GM19372 (cell line): ENCODE measurements around the gene TMEM186.
"Not testable (repeated sequence)": the region's sequence is repeated elsewhere in the genome, so short reads cannot be mapped to it uniquely, and the experiment has no call there.

ENCODE experiments used
- ATAC-seq: cut with Tn5 transposase; IDR thresholded peaks from one replicate; pipeline ENCODE4 v1.9.1; 2021; ENCODE audit warnings: mild to moderate bottlenecking, low read depth, moderate library complexity; ENCODE audit not compliant: unreplicated experiment

Gene TMEM186

GRCh38 chr16:8814095-8814806 lies 16.8 kb upstream of the TMEM186 start:
- ATAC-seq = no peak

GRCh38 chr16:8812162-8812843 lies 14.9 kb upstream of the TMEM186 start:
- ATAC-seq = no peak

GRCh38 chr16:8808613-8809353 lies 11.3 kb upstream of the TMEM186 start:
- ATAC-seq = no peak

DNA sequence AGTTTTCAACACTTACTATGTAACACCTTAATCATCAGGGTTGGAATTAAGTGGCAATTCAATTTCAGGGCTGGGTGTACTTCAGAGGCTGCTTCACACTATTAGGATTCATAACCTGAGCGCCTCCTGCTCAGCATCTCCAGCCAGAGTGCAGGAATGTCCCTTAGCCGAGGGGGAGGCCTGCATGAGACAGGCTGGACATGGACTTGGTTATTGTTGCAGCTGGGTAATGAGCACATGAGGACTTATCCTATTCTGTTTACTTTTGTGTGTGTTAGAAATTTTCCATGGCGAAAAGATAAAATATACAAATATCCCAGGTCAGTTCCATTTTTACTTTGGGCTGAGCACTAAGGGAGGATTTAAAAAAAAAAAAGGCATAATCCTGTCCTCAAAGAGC lies 10.6 kb upstream of the TMEM186 start:
- no peak for ATAC-seq

DNA sequence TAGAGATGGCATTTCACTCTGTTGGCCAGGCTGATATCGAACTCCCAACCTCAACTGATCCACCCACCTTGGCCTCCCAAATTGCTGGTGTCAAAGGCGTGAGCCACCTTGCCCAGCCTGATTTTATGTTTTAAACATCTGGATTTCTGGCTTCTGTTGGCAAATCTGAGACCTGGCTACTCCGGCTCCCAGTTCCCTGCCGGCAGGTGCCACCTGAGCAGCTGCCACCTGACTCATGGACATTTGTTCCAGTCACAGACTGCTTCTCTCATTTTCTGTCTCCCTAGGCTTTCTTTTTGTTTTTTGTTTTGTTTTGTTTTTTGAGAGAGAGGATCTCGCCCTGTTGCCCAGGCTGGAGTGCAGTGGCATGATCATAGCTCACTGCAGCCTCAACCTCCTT lies 9.8 kb upstream of the TMEM186 start:
- ATAC-seq = no peak

DNA sequence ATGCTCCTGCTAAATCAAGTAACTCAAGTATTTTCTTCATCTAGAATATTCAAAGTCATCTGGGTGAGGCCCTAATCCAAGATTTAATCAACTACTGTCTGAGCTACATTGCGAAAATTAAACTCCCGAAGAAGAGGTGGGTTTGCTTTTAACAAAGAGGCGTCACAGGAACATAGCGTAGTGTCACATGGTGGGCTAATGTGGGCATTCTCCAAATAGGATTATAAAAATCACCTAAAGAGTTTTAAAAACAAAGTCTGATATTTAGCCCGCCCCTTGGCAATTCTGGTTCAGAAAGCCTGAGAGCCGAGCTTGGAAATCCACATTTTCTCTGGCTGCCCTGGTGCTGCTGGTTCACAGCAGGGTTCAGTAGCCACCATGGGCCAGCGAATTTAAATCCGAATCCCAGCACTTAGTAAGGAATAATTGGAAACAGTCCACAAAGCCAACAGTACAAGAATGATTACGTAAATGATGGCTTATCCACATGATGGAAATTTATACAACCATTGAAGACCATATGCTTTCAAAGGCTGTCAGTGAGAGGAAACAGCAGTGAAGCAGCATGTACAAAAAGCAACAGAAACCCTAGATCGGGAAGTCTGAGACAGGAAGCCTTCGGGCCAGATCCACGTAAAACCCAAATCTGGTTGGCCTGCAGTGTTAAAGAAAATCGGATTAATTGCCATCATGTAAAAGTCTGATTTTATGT lies 9.0 kb upstream of the TMEM186 start:
- ATAC-seq = no peak

GRCh38 chr16:8804313-8804712 lies 6.9 kb upstream of the TMEM186 start:
- no peak for ATAC-seq

- ATAC-seq = not testable (repeated sequence)
Measured at GRCh38 chr16:8803733-8804132, 6.3 kb upstream of the TMEM186 start.

DNA sequence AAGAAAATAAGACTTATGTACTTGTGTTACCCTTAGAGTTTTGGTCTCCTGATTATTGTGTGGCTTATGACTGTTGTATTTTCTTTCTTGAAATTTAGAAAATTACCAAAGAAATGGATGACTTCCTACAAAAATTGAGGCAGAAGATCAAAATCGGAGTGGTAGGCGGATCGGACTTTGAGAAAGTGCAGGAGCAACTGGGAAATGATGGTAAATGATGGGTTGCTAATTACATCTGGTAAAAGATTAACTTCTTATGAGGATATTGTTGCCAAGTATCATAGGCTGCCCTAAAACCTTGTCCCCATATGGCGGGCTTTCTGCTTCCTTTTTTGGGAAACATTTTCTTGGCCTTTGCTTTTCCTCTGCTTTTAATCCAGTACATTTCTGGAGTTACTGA lies 4.3 kb upstream of the TMEM186 start:
- no peak for ATAC-seq

DNA sequence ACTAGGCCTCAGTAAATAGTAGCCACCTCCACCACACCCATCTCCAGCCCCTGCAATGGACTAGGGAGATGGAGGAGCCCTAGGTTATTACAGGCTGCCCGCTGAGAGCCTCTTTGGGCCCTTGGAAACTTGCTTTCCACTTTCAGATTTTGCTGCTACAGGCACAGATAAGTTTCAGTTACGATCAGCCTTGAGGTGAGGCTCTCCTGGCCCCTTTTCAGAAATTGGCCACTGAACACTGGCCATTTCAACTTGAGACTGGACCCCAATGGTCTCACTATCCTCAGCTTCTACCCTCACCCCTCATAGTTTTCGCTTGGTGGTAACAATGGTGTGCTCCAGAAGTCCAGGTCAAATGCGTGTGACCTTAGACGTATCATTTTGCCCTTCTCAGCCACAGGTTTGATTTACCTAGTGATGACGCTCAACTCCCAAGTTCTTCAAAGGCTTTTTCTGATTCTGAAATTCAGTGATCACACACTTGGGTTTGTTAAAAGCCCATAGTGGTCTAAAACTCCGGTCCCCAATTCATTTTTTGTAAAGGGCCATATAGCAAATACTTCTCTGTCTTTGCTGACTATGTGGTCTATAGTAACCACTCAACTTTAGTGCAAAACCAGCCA lies 1.2 kb upstream of the TMEM186 start:
- ATAC-seq = no peak

DNA sequence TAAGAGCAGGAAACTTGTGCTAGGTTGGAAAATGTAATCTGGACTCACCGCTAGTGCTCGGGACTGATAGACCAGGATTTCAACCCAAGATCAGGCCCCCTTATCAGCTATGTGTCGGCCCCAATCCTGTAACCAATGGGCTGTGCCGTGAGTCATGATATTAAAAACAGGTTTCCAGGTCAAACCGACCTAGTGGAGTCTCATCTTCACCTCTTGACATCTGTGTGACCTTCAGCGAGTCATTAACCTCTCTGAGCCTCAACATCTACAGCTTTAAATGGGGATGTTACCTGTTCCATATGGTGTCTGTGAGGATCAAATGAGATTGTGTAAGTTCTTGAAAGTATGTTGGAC lies 712 bp upstream of the TMEM186 start:
- ATAC-seq = peak; percentile 6

DNA sequence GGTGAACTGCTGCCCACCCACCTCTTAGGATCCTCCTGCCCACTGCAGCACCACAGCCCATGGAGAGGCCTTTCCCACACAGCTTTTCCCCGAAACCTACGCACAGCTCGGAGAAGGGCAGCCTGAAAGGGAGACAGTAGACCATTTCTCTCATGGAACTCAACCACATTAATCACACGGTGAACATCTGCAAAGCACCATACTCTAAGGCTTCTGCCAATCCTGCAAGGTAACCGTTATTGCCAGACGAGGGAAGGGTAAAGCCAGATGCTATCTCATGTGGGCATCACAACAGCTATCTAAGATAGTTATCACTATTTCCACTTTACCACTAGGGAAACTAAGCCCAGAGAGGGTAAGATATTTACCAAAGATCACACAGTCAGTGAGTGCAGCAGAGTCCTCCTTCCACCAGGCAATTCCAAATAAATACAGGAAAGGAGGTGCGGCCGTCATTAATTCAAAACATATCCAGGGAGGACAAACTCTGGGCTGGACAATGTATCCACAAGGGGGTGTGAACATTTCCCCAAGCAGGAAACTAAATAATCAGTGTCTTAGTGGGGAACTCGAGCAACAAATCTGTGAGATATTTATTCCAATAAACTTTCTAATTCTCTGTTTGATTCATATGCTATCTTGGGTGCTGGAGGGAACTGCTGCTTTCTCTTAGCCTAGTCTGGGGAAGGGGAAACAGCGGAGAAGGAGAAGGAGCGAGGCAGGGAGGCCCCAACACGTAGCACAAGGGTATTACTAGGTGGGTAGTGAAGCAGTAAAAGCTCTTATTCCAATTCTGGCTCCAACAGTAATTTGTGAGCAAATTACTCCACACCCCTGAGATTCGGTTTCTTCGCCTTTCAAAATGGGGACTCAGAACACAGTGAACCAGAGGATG lies 723 bp downstream of the TMEM186 start:
- no peak for ATAC-seq

DNA sequence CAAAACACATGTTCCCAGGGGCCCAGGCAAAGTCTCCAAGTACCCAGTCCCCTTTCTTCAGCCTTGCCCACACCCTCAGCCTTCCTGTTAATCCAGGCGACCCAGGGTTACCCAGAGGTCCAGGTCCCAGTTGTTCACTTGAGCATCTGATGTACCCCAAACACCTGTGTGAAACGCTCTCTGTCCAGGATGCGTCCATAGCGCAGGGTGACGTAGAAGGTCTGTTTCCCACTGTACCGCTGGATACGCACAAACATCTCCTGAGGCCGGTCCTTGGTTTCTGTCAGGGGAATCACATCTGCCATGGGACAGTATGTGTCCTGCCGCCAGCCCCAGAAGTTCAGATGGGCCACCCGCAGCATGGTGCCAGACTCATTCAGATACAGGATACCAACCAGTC lies 1.6 kb downstream of the TMEM186 start:
- no peak for ATAC-seq

- ATAC-seq = no peak
Measured at GRCh38 chr16:8795091-8795490, 2.3 kb downstream of the TMEM186 start.

DNA sequence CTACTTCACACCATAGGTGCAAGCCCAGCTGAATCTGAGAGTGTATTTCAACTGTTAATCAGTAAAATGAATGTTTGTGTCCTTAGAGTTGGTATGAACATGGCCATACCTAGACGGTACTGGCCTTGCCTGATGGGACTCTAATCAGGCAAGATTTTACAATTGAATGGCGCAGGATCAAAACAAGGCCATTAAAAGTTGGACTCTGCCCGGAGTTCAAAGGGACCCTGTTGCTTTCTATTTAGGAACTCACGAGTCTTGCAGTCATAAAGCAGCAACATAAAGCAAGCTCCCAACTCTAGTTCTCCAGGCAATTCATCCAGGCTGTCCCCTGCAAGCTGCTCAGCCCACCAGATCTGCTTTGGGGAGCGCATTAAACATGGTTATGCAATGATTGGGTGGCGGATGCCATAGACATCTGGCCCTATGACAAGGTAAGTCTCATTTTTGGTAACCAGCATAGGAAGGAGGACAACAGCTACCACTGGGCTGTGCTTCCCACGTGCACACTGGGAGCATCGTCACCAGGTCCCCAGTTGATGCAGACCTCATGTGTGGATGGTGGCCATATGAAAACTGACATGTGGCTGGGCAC lies 8.8 kb downstream of the TMEM186 start:
- no peak for ATAC-seq

DNA sequence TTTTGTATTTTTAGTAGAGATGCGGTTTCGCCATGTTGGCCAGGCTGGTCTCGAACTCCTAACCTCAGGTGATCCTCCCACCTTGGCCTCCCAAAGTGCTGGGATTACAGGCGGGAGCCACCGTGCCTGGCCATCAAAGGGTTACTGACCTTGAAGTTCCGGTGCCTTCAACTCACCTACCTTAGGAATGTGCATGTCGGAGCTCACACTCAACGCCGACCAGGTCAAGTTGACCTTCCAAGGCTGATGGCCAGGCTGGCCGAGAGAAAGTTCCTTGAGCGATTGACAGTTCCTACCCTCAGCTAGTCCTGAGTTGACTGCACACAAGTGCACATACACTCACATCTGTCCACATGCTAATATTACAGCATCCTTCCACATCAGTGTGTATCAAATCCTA lies 11.1 kb downstream of the TMEM186 start:
- ATAC-seq = not testable (repeated sequence)

GRCh38 chr16:8785408-8785807 lies 12.0 kb downstream of the TMEM186 start:
- no peak for ATAC-seq

DNA sequence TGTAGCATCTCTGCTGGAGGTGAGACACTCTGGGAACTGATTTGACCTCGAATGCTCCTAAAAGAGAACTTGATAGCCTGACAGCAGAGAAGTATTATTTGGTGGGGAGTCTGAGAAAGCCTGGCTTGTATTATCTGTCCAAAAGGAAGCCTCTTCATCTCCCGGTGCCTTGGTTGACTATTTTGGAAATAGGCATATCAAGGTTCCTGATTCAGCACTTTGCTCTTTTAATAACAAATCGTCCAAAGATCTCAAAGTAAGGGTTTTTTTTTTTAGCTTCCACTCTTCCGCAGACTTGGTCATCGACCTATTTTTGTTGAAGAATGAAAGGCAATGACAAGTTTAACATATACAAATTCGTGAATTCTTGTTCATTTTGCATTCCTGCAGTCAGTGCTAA lies 14.8 kb downstream of the TMEM186 start:
- no peak for ATAC-seq

GRCh38 chr16:8781797-8782196 lies 15.6 kb downstream of the TMEM186 start:
- no peak for ATAC-seq
